Measurements from ENCODE around the gene BECN2. TPM values are rescaled to one million over a fixed set of nuclear protein-coding genes. Genes with fewer than 3 reads are reported as not detected.
A peak's percentile ranks its signal among the peaks of the same experiment; 100 is the strongest.

Gene BECN2
- total RNA-seq, 1 experiment from 2014 or later: not detected

- H3K27ac ChIP-seq (ENCODE audit: low read length): no peak overlapping the region
- no peaks in the 10 kb centered on the region for H3K9me2 ChIP-seq (replicated peaks; ENCODE audit: insufficient read depth, low read length)
- H3K27me3 ChIP-seq (ENCODE audit: low read length): no peaks in the 10 kb centered on the region
- no peaks in the 10 kb centered on the region for H4K20me1 ChIP-seq (ENCODE audit: insufficient read depth, low read depth, low read length)
- DNase-seq: peak; percentile 21
- no peaks in the 10 kb centered on the region for H3K79me2 ChIP-seq (ENCODE audit: low read length)
- no peak overlapping the region for H3K4me3 ChIP-seq (ENCODE audit: low read length)
- H2AFZ ChIP-seq (ENCODE audit: low read length): no peak overlapping the region
- no peaks in the 10 kb centered on the region for H3K36me3 ChIP-seq (ENCODE audit: insufficient read depth, low read length)
- no peaks in the 10 kb centered on the region for H3K9me3 ChIP-seq (ENCODE audit: low read length)
- H3K9ac ChIP-seq (ENCODE audit: low read length): no peak overlapping the region
- no peak overlapping the region for H3K4me2 ChIP-seq (ENCODE audit: low read depth, low read length, poor library complexity, severe bottlenecking)
- peaks cover 4% of the 10 kb centered on the region for H3K4me1 ChIP-seq (ENCODE audit: low read length)
These were observed 44.5 kb downstream of the BECN2 start for GRCh38 chr1:242002072-242002471.

GRCh38 chr1:242002510-242002909 lies 44.9 kb downstream of the BECN2 start:
- Histone ChIP-seq H3K9me3 (ENCODE audit: low read length) (no peaks in the 10 kb centered on the region), H3K36me3 (ENCODE audit: insufficient read depth, low read length) (no peaks in the 10 kb centered on the region), H3K9ac (ENCODE audit: low read length) (no peak overlapping the region), H2AFZ (ENCODE audit: low read length) (no peak overlapping the region), H3K27ac (ENCODE audit: low read length) (no peak overlapping the region), H3K79me2 (ENCODE audit: low read length) (no peaks in the 10 kb centered on the region), H3K4me1 (ENCODE audit: low read length) (peaks cover 4% of the 10 kb centered on the region), H3K27me3 (ENCODE audit: low read length) (no peaks in the 10 kb centered on the region), H4K20me1 (ENCODE audit: insufficient read depth, low read depth, low read length) (no peaks in the 10 kb centered on the region), H3K9me2 (replicated peaks; ENCODE audit: insufficient read depth, low read length) (no peaks in the 10 kb centered on the region), H3K4me2 (ENCODE audit: low read depth, low read length, poor library complexity, severe bottlenecking) (no peak overlapping the region), H3K4me3 (ENCODE audit: low read length) (no peak overlapping the region)
- peak; percentile 28 for DNase-seq

GRCh38 chr1:242004751-242005495 lies 47.4 kb downstream of the BECN2 start:
- H3K9me3 ChIP-seq (ENCODE audit: low read length): no peaks in the 10 kb centered on the region
- H3K9ac ChIP-seq (ENCODE audit: low read length): no peak overlapping the region
- DNase-seq: peak; percentile 40
- H3K79me2 ChIP-seq (ENCODE audit: low read length): no peaks in the 10 kb centered on the region
- H3K4me1 ChIP-seq (ENCODE audit: low read length): no peaks in the 10 kb centered on the region
- no peaks in the 10 kb centered on the region for H4K20me1 ChIP-seq (ENCODE audit: insufficient read depth, low read depth, low read length)
- H2AFZ ChIP-seq (ENCODE audit: low read length): no peak overlapping the region
- no peaks in the 10 kb centered on the region for H3K9me2 ChIP-seq (replicated peaks; ENCODE audit: insufficient read depth, low read length)
- no peaks in the 10 kb centered on the region for H3K36me3 ChIP-seq (ENCODE audit: insufficient read depth, low read length)
- H3K27me3 ChIP-seq (ENCODE audit: low read length): no peaks in the 10 kb centered on the region
- no peak overlapping the region for H3K27ac ChIP-seq (ENCODE audit: low read length)
- H3K4me2 ChIP-seq (ENCODE audit: low read depth, low read length, poor library complexity, severe bottlenecking): no peak overlapping the region
- no peak overlapping the region for H3K4me3 ChIP-seq (ENCODE audit: low read length)

- no peak overlapping the region for H3K4me2 ChIP-seq (ENCODE audit: low read depth, low read length, poor library complexity, severe bottlenecking)
- H3K79me2 ChIP-seq (ENCODE audit: low read length): no peaks in the 10 kb centered on the region
- DNase-seq: peak; percentile 17
- no peaks in the 10 kb centered on the region for H3K9me2 ChIP-seq (replicated peaks; ENCODE audit: insufficient read depth, low read length)
- no peaks in the 10 kb centered on the region for H3K27me3 ChIP-seq (ENCODE audit: low read length)
- H4K20me1 ChIP-seq (ENCODE audit: insufficient read depth, low read depth, low read length): no peaks in the 10 kb centered on the region
- no peak overlapping the region for H2AFZ ChIP-seq (ENCODE audit: low read length)
- H3K4me1 ChIP-seq (ENCODE audit: low read length): no peaks in the 10 kb centered on the region
- H3K36me3 ChIP-seq (ENCODE audit: insufficient read depth, low read length): no peaks in the 10 kb centered on the region
- no peak overlapping the region for H3K4me3 ChIP-seq (ENCODE audit: low read length)
- H3K27ac ChIP-seq (ENCODE audit: low read length): no peak overlapping the region
- H3K9ac ChIP-seq (ENCODE audit: low read length): no peak overlapping the region
- no peaks in the 10 kb centered on the region for H3K9me3 ChIP-seq (ENCODE audit: low read length)
These were observed 48.4 kb downstream of the BECN2 start for GRCh38 chr1:242005866-242006535.

GRCh38 chr1:242006976-242007375 lies 49.4 kb downstream of the BECN2 start:
- Histone ChIP-seq H2AFZ (ENCODE audit: low read length) (no peak overlapping the region), H3K36me3 (ENCODE audit: insufficient read depth, low read length) (no peaks in the 10 kb centered on the region), H3K9ac (ENCODE audit: low read length) (no peak overlapping the region), H3K27me3 (ENCODE audit: low read length) (no peaks in the 10 kb centered on the region), H3K27ac (ENCODE audit: low read length) (no peak overlapping the region), H3K9me2 (replicated peaks; ENCODE audit: insufficient read depth, low read length) (no peaks in the 10 kb centered on the region), H3K4me1 (ENCODE audit: low read length) (no peaks in the 10 kb centered on the region), H3K9me3 (ENCODE audit: low read length) (no peaks in the 10 kb centered on the region), H3K79me2 (ENCODE audit: low read length) (no peaks in the 10 kb centered on the region), H3K4me2 (ENCODE audit: low read depth, low read length, poor library complexity, severe bottlenecking) (no peak overlapping the region), H4K20me1 (ENCODE audit: insufficient read depth, low read depth, low read length) (no peaks in the 10 kb centered on the region), H3K4me3 (ENCODE audit: low read length) (no peak overlapping the region)
- DNase-seq: no peak

Other genes with a start within 250 kb of the BECN2 start
- gene EXO1, start 109.6 kb upstream of the BECN2 start, total RNA-seq (2014; rRNA removed; shearing (Covaris generic); ENCODE audit: low replicate concordance): 9.8 and 14.2 TPM in 2 replicates
- 0.67 and 2.2 TPM in 2 replicates for gene MAP1LC3C, start 41.3 kb downstream of the BECN2 start, total RNA-seq (2014; rRNA removed; shearing (Covaris generic); ENCODE audit: low replicate concordance)

All from Karpas-422 (cell line).